ENCODE results near the gene ANK2.

GRCh38 chr4:113040793-113041192, 8.7 kb upstream of the ANK2 start:
- TF ChIP-seq CTCF (conservative IDR thresholded peaks at IDR 0.05; ENCODE audit: low read depth in 2 of 2) (no peak), POLR2AphosphoS5 (IDR thresholded peaks at IDR 0.05; ENCODE audit: low read depth) (no peak), EZH2 (IDR thresholded peaks at IDR 0.05; ENCODE audit: low read depth, unreplicated experiment) (no peak), JUNB (IDR thresholded peaks at IDR 0.05; ENCODE audit: unreplicated experiment) (no peak), CREB1 (CRISPR knock-in tag; IDR thresholded peaks at IDR 0.05; ENCODE audit: low read depth) (no peak), REST (IDR thresholded peaks at IDR 0.05; ENCODE audit: unreplicated experiment) (no peak), EZH2phosphoT487 (IDR thresholded peaks at IDR 0.05; ENCODE audit: unreplicated experiment) (no peak), ETS1 (IDR thresholded peaks at IDR 0.05) (no peak), STAT1 (IDR thresholded peaks at IDR 0.05; ENCODE audit: unreplicated experiment) (no peak), ZNF331 (CRISPR knock-in tag; IDR thresholded peaks at IDR 0.05; ENCODE audit: low read depth) (no peak)
